Right forelimb (tissue), 1 donor: ENCODE measurements around the gene ADM2.
A peak's percentile ranks its signal among the peaks of the same experiment; 100 is the strongest.
"Not testable (repeated sequence)": the region's sequence is repeated elsewhere in the genome, so short reads cannot be mapped to it uniquely, and the experiment has no call there.

ENCODE experiments used
- DNase-seq: peaks from one replicate; pipeline ENCODE4 v3.0.0-alpha.2; 2018

ADM2 gene, protein sequence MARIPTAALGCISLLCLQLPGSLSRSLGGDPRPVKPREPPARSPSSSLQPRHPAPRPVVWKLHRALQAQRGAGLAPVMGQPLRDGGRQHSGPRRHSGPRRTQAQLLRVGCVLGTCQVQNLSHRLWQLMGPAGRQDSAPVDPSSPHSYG

DNA sequence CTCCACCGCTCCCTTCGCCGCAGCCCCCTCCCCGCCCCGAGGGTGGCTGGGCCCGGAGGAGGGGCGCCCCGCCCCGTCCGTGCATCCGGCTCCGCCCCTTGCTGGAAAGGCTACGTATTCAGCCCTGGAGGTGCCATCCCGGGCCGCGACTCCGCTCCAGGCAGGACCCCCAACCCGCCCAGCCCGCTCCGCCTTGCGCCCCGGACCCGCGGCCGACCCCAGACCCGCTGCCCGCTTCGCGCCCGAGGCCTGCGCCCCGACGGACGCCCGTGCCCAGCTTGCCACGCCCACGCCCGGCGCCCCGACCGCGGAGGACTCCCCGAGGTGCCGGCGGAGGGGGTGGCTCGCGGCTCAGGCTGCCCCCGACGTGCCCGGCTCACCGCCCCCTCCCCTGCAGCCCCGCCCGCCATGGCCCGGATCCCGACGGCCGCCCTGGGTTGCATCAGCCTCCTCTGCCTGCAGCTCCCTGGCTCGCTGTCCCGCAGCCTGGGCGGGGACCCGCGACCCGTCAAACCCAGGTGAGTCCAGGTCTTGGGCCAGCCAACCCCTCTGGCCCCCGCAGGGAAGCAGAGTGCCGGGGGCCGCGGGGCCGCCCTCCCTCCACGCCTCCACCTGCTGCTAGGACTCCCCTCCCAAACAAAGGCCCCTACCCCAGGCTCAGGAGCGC is at the start of gene ADM2:
ADM2 (plus strand) TSS at position 104 of the 667 bp plus-strand sequence; CDS start at position 409, 305 bp downstream.
- no peak for DNase-seq

DNA sequence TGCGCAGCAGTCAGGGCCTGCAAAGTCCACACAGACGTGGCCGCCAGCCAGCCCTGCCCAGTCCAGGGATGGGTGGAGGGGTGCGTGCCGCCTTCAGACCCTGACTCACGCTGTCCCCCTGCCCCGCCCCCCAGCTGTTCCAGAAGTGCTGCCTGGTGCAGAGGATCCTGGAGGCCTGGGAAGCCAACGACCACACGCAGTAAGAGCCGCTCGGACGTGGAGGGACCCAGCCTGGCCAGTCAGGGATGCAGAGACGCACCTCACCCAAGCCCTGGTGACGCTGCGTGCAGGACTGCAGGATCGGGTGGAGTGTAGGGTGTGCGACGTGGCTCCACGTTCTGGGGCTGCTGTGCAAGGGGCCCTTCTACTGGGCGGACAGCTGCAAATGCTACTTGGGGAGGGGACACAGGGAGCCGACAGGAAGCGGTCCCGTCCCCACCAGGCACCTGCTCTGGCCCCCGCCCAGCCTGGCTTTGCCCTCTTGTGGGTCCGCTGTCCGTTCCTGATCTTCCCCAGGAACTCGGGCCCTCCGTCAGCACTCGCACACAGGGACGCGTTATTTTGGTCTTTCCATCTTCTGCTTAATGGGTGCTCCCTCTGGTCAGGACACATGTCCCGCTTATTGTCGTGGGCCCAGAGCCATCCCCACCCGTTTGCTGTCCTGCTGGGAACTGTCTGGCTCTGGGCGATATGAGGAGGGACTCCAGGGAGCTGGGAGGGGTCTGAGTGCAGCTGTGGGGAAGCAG is 49.0 kb upstream of the ADM2 start:
- no peak for DNase-seq

DNA sequence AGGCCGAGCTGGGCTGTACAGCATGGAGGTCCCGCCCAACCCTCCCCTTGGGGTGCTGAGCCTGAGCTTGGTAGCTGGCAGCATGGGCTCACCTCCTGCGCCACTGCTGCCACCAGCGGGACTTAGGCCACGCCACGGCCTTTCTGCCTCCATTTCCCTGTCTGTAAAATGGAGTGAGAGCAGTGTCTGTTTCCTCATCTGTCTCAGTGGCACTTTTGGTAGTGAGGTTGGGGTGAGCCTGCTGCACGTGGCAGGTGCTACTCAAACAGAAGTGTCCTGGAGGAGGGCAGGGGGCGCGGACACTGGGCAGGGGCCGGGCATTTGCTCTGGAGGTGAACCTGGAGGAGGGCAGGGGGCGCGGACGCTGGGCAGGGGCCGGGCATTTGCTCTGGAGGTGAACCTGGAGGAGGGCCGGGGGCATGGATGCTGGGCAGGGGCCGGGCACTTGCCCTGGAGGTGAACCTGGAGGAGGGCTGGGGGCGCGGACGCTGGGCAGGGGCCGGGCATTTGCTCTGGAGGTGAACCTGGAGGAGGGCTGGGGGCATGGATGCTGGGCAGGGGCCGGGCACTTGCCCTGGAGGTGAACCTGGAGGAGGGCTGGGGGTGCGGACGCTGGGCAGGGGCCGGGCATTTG is 48.3 kb upstream of the ADM2 start:
- not testable (repeated sequence) for DNase-seq

DNA sequence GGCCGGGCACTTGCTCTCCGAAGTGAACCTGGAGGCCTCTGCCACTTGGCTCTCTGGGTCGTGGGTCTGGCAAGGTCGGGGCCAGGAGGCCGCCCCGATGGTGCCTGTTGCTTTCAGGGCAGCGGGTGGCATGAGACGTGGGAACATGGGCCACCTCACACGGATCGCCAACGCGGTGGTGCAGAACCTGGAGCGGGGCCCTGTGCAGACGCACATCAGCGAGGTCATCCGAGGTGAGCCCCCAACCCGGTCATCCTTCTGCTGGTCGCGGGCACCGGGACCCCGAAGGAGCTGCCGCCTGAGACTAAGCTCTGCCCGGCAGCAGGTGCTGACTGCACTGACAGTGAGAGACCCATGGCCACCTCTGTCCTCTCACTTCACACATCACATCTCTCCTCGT is 46.5 kb upstream of the ADM2 start:
- DNase-seq, result no peak

DNA sequence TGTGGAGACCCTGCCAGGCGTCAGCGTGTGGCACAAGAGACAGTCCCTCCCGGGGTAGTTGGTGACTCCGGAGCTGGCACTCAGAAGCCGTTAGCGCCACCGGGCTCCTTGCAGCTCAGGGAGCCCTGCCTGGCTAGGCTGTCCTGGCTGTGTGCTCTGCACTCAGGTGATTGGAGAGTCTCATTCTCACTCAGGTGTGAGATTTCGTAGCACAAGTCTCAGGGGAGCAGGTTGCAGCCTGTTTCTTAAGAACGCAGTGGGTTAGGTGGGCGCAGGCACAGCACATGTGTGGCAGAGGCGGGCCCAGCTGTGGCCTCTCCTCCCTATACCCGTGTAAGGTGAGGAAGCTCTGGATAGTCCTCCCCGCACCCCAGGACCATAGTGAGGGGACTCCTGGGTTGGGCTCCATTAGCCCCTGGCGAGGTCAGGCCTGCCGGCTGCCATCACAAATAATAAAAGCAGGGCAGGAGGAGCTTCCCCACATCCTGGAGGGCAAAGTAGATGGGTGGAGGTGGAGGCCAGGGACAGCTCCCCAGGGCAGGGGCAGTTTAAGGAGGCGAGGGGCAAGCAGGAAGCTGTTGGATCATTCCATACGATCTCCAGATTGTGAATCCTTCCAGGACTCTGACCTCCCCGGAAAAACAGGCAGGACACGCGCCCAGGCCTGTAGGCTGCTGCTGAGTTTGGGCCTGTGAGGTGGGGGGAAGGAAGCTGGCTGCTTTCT is 45.9 kb upstream of the ADM2 start:
- peak; percentile 38 for DNase-seq

DNA sequence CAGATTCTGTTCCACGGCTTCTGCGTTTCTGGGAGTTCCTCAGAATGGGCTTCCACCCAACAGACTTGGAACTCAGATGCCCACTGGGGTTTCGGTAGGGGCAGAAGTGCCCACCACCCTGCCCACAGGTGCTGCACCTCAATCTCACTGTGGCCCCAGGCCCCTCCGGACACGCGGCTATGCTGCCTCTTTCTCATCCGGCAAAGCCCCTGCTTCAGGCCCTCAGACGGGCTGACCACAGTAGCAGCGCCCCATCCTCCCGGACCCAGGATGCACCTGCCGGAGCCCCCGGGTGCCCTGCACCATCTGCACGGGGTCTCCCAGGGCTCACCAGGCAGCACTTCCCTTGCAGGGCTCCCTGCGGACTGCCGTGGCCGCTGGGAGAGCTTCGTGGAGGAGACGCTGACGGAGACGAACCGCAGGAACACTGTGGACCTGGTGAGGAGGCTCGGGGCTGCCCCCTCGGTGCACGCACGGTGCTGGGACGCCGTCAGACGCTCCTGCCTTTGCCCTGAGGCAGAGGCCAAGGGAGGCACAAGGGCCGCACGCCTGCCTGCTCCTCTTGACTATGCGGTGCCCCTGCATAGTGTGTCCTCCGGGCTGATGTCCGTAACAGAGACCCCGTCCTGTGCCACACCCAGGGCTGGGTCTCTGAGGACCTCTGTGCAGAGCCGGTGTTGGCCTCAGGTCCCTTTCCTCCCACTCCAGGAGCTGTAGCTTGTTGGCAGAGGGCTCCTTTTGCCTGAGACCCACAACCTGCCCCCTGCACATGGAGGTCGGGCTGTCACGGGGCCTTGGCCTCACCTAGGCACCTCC is 45.1 kb upstream of the ADM2 start:
- peak; percentile 43 for DNase-seq

DNA sequence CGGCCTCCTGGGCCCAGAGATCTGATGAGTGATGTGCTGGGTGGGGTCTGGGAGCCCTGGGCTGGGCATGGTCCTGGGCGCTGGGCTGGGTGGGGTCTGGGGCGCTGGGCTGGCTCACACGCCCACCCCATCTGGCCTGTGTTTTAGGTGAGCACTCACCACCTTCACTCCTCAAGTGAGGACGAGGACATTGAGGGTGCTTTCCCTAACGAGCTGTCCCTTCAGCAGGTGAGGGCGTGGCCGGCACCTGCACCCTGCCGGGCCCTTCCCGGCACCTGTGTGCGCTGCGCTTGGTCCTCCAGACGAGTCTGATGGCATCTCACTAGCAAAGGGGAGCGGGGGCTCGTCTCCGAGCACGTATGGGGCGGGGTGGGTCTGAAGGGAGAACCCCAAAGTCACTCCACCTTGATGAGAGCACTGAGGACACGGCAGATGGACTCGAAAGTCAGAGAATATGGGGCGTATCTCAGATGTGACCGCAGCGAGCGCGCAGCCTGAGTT is 44.5 kb upstream of the ADM2 start:
- peak; percentile 25 for DNase-seq

DNA sequence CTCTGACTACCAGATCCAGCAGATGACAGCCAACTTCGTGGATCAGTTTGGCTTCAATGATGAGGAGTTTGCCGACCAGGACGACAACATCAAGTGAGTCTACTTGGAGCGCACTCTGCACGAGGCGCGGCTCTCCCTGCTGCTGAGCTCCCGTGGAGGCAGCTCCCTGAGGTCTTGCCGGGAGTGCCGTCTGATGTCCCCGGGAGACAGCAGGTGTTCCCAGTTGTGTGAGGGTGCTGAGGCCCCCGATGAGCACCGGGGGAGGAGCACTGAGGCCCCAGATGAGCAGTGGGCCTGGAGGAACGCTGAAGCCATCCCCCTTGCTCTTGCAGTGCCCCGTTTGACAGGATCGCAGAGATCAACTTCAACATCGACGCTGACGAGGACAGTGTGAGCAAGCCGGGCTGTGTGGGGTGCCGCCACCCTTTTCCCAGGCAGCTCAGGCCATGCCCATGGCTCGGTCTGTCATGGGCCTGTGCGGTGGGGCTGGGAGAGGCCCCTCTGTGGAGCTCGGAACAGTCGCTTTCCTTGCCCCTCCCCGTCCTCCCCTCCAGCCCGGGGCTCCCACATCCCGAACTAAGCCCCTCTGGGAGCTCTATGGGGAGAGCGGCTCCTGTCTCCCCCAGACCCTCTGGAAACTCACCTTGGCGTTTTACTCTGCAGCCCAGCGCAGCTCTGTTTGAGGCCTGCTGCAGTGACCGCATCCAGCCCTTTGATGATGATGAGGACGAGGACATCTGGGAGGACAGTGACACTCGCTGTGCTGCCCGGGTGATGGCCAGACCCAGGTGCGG is 43.6 kb upstream of the ADM2 start:
- DNase-seq, result no peak

DNA sequence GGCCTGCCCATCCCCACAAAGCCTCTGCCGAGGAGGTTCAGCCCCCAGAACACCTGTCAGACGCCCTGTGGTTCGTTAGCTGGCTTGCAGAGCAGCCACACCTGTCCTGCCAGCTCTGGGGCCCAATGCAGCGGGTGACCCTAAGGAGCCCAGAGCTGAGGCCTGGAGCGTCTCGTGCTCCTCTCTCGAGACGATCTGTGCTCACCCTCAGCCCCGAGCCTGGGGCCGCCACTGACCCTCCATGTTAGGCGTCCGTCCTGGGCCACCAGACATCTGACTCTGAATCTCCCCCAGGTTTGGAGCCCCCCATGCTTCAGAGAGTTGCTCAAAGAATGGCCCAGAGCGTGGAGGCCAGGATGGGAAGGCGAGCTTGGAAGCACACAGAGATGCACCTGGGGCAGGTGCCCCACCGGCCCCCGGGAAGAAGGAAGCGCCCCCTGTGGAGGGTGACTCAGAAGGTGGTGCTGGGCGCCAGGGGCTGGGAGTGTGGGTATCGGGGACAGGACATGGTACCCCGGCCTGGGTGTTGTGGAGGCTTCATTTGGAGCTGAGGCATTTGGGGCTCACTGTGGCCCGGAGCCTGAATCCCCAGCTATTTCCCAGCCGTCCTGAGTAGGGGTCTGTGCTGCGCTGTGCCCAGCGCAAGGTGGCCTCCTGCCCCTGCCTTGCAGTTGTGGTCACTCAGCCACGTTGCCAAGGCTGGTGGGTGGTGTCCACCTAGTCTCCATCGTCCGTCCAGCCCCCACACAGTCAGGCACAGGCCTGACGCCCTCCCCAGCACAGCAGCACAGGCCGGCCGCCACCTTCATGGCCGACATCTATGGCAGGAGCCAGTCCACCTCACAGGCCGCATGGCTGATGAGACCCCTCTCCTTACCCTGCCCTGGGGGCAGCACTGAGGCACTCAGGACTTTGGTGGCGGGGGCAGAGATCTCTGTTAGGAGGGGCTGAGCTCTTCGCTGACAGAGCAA is 42.8 kb upstream of the ADM2 start:
- no peak for DNase-seq

DNA sequence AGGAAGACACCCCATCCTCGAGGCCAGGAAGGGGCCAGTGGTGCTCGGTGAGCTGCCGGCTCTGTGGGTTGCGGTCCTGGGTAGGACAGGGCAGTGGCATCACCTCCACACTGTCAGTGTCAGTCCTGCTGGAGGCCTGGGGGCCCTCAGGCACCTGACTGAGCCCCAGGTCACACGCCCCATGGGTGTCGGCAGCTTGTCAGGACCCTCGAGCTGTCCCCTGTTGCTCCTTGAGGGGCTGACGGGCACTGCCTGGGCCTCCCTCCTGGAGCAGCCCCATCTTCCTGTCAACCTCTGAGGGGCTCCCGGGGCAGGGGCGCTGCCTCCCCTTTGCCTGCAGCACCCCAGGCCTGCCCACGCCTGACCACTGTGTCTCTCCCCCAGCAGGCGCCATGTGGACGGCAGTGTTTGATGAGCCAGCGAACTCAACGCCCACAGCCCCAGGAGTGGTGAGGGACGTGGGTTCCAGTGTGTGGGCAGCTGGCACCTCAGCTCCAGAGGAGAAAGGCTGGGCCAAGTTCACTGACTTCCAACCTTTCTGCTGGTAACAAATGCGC is 42.0 kb upstream of the ADM2 start:
- no peak for DNase-seq

DNA sequence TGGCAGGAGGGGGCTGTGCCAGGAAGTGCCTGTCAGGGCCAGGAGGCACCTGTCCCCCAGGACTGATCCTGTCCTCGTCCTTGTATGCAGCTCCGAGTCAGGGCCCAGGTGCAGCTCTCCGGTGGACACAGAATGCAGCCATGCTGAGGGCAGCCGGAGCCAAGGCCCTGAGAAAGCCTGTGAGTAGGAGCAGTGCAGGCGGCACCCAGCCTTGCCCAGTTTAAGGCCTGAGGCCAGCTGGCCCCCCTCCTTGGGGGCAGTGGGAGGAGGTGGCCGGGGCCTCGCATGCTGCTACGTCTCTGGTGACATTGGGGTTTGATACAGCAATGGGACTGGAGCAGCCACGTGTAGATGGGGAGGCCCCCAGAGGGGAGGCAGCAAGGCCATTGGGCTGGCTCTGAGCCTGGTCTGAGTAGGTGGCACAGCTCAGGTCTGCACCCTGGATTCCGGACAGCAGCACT is 41.4 kb upstream of the ADM2 start:
- DNase-seq, result no peak

DNA sequence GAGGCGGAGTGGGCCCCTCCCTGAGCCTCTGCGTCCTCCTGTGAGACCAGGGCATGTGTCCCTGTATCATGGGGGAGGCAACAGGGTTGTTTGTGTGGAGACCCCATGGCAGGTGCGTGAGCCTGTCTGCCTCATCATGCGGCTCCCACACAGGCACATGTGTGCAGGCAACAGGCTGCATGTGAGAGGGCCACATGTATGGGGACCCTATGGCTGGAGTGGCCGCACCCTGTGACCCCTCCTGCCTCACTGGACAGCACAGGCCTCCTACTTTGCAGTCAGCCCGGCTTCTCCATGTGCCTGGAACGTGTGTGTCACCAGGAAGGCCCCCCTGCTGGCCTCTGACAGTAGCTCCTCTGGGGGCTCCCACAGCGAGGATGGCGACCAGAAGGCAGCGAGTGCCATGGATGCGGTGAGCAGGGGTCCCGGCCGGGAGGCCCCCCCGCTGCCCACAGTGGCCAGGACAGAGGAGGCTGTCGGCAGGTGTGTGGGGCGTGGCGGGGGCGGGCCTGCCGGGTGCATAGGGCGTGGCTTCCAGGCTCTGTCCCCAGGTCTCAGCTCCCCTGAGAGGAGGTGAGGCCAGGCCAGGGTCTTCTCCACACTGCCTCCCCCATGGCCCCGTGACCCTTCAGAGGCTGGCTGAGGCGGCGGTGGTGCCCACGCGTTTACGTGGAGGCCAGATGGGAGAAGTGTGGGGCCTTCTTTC is 40.6 kb upstream of the ADM2 start:
- DNase-seq, result no peak

DNA sequence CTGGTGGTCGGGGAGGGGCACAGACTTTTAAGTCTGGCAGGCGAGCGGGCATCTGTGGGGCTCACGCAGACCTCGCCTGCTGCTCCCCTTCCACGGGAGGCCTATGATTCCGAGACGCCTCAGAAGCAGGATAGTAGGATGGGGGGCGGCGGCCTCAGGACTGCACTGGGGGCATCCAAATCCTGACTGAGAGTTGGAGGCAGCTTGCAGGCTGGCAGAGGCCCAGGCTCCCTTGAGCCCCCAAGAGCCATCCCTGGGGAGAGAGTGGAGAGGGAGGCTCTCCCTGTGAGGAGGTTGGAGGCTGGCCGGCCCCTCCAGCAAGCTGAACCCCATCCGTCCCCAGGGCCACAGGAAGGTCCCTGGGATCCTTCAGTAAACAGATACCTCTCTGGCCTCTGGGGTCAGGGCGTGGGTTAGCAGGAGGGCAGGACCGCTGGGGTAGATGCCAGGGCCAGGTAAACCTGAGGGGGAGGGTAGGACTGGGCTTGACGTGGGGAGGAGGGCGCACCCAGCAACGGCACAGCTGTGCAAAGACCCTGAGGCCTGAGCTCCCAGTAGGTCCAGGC is 39.8 kb upstream of the ADM2 start:
- DNase-seq, result no peak

DNA sequence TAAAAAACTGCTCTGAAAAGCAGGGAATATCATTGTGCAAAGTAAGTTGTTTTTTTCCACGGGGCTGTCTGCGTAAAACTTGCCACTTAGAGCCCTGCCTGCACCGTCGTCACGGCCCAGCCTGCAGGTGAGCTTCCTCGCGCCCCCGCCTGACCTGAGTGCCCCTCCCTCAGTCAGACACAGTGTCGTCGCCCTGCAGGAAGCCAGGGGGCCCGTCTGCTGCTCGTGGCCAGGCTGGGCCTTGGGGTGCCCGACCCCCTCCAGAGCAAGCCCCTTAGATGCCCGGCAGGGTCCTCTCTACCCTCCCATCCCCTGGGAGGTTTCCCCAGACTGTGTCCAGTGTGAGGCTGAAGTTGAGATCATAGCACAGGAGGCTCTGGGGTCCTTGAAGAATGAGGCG is 38.1 kb upstream of the ADM2 start:
- DNase-seq, result no peak

DNA sequence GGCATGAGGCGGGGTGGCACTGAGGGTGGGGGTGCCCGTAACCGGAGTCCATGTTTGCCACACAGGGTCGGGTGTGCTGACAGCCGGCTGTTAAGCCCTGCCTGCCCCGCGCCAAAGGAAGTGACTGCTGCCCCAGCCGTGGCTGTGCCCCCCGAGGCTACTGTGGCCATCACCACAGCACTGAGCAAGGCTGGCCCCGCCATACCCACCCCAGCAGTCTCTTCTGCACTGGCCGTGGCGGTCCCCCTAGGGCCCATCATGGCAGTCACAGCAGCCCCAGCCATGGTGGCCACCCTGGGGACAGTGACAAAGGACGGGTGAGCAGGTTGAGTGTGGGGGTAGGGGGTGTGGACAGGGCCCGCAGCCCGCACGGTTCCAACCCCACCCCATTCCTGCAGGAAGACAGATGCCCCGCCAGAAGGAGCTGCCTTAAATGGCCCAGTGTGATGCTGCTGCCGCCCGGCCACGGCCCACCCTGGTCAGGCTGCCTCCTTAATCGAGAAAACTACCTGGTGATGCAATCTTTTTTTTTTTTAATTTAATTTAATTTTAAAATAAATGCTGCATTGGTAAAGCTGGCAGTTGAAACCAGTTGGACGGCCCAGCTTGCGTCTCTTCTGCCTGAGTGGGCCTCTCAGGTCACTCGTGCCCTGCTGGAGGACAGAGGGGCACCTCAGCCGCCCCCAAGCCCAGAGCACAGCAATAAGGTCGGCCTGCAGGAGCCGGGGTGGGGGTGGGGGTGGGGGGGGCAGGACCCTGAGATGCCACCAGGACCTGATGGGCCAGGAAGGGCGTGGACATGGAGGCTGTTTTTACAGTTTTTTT is 37.3 kb upstream of the ADM2 start:
- no peak for DNase-seq

DNA sequence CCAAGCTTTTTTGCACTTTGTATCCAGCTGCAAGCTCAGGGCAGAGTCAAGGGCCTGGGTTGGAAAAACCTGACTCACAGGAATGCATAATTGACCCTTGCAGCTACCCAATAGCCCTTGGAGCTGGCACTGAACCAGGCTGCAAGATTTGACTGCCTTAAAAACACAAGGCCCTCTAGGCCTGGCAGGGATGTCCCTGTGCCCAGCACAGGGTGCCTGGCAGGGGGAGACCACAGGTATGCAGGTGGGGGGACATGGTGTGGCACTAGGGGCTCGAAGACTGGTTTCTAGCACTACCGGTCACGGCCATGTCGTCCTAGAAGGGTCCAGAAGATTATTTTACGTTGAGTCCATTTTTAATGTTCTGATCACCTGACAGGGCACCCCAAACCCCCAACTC is 36.7 kb upstream of the ADM2 start:
- no peak for DNase-seq

DNA sequence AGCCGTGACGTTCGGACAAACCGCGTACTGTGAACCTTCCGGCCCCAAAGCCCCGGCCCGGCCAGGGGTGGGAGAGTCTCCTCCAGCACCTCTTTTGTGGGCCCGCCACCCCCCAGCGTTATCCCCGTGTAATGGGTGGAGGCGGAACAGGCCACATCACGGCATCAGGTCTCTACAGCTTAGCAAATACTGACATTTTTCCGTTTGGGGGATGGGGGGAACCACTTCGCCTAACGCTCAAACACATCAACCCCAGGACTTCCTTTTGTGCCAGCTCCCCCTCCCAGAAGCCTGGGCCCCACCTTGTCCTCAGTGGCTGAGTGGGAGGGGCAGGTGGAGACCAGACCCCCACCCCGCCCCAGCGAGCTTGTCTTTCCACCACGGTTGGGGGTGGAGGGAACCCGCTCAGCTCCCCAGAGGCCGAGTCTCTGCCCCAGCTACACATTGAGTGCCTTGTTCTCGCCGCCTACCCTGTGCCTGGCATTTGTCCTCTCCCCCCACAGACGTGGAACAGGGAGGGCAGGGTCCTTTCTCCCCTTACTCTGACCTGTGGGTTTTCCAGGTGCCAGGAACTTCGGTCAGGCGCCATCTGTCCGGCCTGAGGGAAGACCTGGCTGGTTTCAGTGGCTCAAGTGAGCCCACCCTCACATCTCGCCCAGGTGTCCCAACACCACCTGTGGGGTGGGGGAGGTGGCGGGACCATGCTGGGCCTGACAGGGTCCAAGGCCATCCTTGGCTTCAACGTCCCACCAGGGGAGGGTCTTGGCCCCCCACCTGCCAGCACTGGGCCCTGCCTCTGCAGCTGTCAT is 36.1 kb upstream of the ADM2 start:
- no peak for DNase-seq
